BJ (cell line): ENCODE measurements around the gene RFX1. TPM values are rescaled to one million over a fixed set of nuclear protein-coding genes. Genes with fewer than 3 reads are reported as not detected.

ENCODE experiments used
- CTCF ChIA-PET: fragments of 350-600 bp; formaldehyde crosslinking; extraction: SDS; loops from one replicate; lab custom pipeline; 2021; ENCODE audit warnings: antibody characterized with exemption, inconsistent platforms; lab: Yijun Ruan, JAX
- POLR2A ChIA-PET: fragments of 300-600 bp; sonication (Branson Sonifier 250); formaldehyde crosslinking; extraction: SDS; loops from one replicate; lab custom pipeline; 2021; ENCODE audit warnings: antibody characterized with exemption; lab: Charles Lee
- DNase-seq: peaks from one replicate; pipeline ENCODE4 v3.0.0-alpha.2; 2011; ENCODE audit warnings: low read depth
- H3K27me3 ChIP-seq: 2 replicates; pipeline ENCODE4 v1.6.0; 2011; ENCODE audit warnings: low read length; ENCODE audit not compliant: control insufficient read depth, insufficient read depth
- H3K36me3 ChIP-seq: 2 replicates; pipeline ENCODE4 v1.5.1; 2011; ENCODE audit warnings: low read length; ENCODE audit not compliant: control insufficient read depth, insufficient read depth
- H3K4me3 ChIP-seq: 2 replicates; pipeline ENCODE4 v1.5.1; 2011; ENCODE audit warnings: low read depth, mild to moderate bottlenecking, control low read depth, low read length
- polyA plus RNA-seq: library from polyadenylated mRNA; depleted of rRNA; stranded (reverse); fragments of >200 nt; gene quantifications from 2 replicates; pipeline ENCODE4 v1.2.3, GENCODE V29; 2011
- TF ChIP-seq, protein P1 (sequence below): IDR thresholded peaks from 2 replicates; pipeline ENCODE4 v1.5.1; 2011; ENCODE audit warnings: low read depth, mild to moderate bottlenecking, control low read depth, inconsistent platforms, low read length, moderate library complexity; ENCODE audit not compliant: insufficient read depth

Gene RFX1
- polyA plus RNA-seq, 1 experiment = 0.78 TPM

GRCh38 chr19:13962699-13963602 is 43.2 kb downstream of the RFX1 start:
- POLR2A ChIA-PET = no interaction called here
- TF ChIP-seq, protein P1, sequence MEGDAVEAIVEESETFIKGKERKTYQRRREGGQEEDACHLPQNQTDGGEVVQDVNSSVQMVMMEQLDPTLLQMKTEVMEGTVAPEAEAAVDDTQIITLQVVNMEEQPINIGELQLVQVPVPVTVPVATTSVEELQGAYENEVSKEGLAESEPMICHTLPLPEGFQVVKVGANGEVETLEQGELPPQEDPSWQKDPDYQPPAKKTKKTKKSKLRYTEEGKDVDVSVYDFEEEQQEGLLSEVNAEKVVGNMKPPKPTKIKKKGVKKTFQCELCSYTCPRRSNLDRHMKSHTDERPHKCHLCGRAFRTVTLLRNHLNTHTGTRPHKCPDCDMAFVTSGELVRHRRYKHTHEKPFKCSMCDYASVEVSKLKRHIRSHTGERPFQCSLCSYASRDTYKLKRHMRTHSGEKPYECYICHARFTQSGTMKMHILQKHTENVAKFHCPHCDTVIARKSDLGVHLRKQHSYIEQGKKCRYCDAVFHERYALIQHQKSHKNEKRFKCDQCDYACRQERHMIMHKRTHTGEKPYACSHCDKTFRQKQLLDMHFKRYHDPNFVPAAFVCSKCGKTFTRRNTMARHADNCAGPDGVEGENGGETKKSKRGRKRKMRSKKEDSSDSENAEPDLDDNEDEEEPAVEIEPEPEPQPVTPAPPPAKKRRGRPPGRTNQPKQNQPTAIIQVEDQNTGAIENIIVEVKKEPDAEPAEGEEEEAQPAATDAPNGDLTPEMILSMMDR = no peak
- no peak overlapping the region for H3K4me3 ChIP-seq
- no peaks in the 10 kb centered on the region for H3K27me3 ChIP-seq
- no peak for DNase-seq
- H3K36me3 ChIP-seq = peaks cover 21% of the 10 kb centered on the region
- CTCF ChIA-PET = interaction anchor here (0.9 to 1.3 kb wide), 3 partner anchors 9 to 385 kb away, joined by 3 read pairs; no protein-coding TSS in a partner anchor

- CTCF ChIA-PET = interaction anchor here (0.9 to 2.7 kb wide), 6 partner anchors 8 to 386 kb away, joined by 3 to 8 read pairs (median 3); no protein-coding TSS in a partner anchor
- DNase-seq = no peak
These were observed 44.1 kb downstream of the RFX1 start for GRCh38 chr19:13961826-13962698.

DNA sequence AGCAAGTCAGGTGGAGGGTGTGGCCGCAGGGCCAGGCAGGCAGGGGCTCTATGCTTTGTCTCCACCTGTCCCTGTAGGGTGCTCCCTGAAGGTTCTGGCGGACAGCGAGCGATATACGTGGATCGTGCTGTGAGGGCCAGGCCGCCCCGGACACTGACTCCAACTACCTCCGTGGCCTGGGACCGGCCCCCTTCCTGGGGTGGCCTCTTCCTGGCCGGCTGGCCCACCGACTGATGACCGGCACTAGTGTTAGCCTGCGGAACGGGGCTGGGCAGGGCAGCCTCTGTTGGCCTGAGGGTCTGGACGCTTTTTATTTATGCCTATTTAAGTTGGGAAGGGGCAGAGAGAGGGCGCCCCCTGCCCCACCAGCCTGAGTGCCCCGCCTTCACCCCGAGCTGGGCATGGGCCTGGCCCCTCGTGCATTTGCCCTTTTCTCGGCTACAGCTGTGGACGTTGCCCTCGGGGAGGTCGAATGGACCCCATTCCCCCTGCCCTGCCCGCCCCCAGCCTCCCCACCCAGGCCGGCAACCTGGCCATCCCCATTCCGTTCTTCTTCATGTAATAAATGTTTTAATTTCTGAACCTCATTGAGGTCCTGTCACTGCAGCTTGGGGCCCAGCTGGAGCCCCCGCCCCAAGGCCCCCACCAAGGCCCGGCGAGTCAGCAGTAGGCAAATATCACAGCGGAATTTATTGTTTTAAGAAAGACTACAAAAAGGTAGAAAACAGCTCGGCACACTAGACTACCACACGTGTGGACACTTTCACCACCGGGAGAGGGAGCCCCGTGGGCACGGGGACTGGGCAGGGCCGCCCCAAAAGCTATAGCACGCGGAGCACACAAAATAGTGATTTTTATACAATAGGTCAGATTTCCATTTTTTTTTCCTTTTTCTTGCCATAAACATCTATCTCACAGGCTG is 45.0 kb downstream of the RFX1 start:
- CTCF ChIA-PET = interaction anchor here (1.0 to 2.7 kb wide), 5 partner anchors 12 to 79 kb away, joined by 3 to 8 read pairs (median 4); partner anchors contain the start of gene IL27RA
- Histone ChIP-seq H3K27me3 (no peaks in the 10 kb centered on the region), H3K36me3 (peaks cover 24% of the 10 kb centered on the region), H3K4me3 (no peak overlapping the region)
- POLR2A ChIA-PET = no interaction called here
- TF ChIP-seq, protein P1 = peak; percentile 25; the same call in 1 of the 2 replicates
- DNase-seq = no peak

More at GRCh38 chr19:13961826-13962698, 44.1 kb downstream of the RFX1 start:
- TF ChIP-seq, protein P1 = no peak
- POLR2A ChIA-PET = no interaction called here
- no peak overlapping the region for H3K4me3 ChIP-seq
- peaks cover 23% of the 10 kb centered on the region for H3K36me3 ChIP-seq
- no peaks in the 10 kb centered on the region for H3K27me3 ChIP-seq

DNA sequence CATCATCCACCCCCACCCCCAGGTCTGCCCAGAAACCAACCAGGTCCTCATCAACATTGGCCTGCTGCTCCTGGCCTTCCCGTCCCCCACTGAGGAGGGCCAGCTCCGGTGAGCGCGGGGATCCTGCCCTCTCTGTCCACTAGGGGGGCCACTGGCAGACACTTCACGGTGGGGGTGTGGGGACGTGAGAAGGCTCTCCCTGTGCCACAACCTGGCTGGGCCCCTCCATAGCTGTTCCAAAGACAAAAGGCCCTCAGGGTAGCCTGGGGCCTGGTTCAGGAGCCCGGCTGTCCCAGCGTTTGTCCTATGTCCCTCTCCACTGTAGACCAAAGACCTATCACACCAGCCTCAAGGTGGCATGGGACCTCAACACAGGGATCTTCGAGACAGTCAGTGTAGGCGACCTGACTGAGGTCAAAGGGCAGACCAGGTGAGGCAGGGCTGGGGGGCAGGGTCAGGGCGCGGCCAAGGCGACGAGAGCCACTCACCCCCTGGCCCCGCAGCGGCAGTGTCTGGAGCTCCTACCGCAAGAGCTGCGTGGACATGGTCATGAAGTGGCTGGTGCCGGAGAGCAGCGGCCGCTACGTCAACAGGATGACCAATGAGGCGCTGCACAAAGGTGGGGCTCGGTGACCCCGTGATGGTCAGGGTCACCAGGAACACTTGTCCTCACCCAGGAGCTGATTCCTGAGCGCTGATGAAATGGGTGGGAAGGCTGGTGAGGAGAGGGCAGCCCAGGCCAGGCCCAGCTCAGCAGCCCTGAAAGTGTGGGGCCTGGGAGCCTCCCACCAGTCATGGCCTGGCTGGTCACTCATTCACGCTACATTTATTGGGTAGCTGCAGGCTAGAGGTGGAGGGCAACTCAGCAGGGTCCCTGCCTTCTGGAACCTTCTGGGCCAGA is 45.9 kb downstream of the RFX1 start:
- TF ChIP-seq, protein P1 = peak; percentile 48
- Histone ChIP-seq H3K36me3 (peaks cover 25% of the 10 kb centered on the region), H3K4me3 (no peak overlapping the region), H3K27me3 (no peaks in the 10 kb centered on the region)
- POLR2A ChIA-PET = no interaction called here
- CTCF ChIA-PET = interaction anchor here (1.0 to 2.7 kb wide), 4 partner anchors 13 to 78 kb away, joined by 3 to 8 read pairs (median 4); partner anchors contain the start of gene IL27RA
- DNase-seq = no peak
